Calu3 (cell line): ENCODE data around the gene TNNI2. TPM values are rescaled to one million over a fixed set of nuclear protein-coding genes. Genes with fewer than 3 reads are reported as not detected.

ENCODE experiments used
- BruUV-seq: library from RNA; stranded (reverse); fragments of 400-500 nt; replicated peaks from 2 replicates; lab custom pipeline; 2021; lab: Mats Ljungman, UMichigan
- CTCF ChIA-PET: fragments of 300-600 bp; sonication (Branson Sonifier 250); formaldehyde crosslinking; loops from one replicate; lab custom pipeline; 2022; ENCODE audit warnings: antibody characterized with exemption; lab: Charles Lee
- DNase-seq: peaks from one replicate; pipeline ENCODE4 v3.0.0; 2022
- H3K27ac Mint-ChIP-seq: one replicate; pipeline ENCODE4 v1.8.0; 2022; ENCODE audit warnings: mixed read lengths; ENCODE audit not compliant: unreplicated experiment
- H3K27me3 Mint-ChIP-seq: one replicate; pipeline ENCODE4 v1.8.0; 2022; ENCODE audit warnings: mixed read lengths; ENCODE audit not compliant: unreplicated experiment
- H3K36me3 Mint-ChIP-seq: one replicate; pipeline ENCODE4 v1.8.0; 2022; ENCODE audit warnings: mild to moderate bottlenecking, moderate library complexity, mixed read lengths; ENCODE audit not compliant: insufficient read depth, unreplicated experiment
- H3K4me1 Mint-ChIP-seq: one replicate; pipeline ENCODE4 v1.8.0; 2022; ENCODE audit warnings: mild to moderate bottlenecking, low read depth, mixed read lengths; ENCODE audit not compliant: unreplicated experiment
- H3K4me3 Mint-ChIP-seq: one replicate; pipeline ENCODE4 v1.8.0; 2022; ENCODE audit warnings: mild to moderate bottlenecking, low read depth, moderate library complexity, mixed read lengths; ENCODE audit not compliant: unreplicated experiment
- H3K9me3 Mint-ChIP-seq: one replicate; pipeline ENCODE4 v1.8.0; 2022; ENCODE audit warnings: low read depth, mixed read lengths; ENCODE audit not compliant: unreplicated experiment
- intact Hi-C: fragments of 100-400 bp; cut with micrococcal nuclease; formaldehyde crosslinking; loops from one replicate; pipeline ENCODE4 v1.10.0; 2022; ENCODE audit not compliant: unreplicated experiment
- total RNA-seq: library from RNA; stranded (reverse); gene quantifications from 2 replicates; pipeline ENCODE4 v1.2.3, GENCODE V29; 2022
- TF ChIP-seq, protein P1 (sequence below): fragments of 200-600 bp; IDR thresholded peaks from one replicate; pipeline ENCODE4 v1.8.0; 2022; ENCODE audit warnings: antibody characterized with exemption; ENCODE audit not compliant: unreplicated experiment

TNNI2 gene
- total RNA-seq, 1 experiment from 2014 or later, result 1.3 TPM

DNA sequence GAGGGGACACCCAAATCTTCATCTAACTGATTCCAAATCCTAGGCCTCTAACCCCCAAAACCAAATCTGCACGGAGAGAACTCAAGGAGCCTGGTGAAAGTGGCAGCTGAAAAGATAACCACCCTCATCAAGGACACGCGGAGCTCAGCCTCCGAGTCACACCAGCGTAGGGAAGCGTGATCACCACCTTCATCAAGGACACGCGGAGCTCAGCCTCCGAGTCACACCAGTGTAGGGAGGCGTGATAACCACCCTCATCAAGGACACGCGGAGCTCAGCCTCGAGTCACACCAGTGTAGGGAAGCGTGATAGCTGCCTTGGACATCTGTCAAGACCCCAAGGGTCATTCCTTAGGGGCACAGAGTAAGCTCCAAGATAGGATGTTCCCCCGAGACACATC, 33.3 kb upstream of the TNNI2 start:
- Mint-ChIP-seq H3K9me3 (no peaks in the 10 kb centered on the region), H3K27ac (no peak overlapping the region), H3K27me3 (peaks cover 13% of the 10 kb centered on the region), H3K36me3 (no peaks in the 10 kb centered on the region), H3K4me1 (no peaks in the 10 kb centered on the region), H3K4me3 (no peak overlapping the region)
- CTCF ChIA-PET, result no interaction called here
- TF ChIP-seq, protein P1, sequence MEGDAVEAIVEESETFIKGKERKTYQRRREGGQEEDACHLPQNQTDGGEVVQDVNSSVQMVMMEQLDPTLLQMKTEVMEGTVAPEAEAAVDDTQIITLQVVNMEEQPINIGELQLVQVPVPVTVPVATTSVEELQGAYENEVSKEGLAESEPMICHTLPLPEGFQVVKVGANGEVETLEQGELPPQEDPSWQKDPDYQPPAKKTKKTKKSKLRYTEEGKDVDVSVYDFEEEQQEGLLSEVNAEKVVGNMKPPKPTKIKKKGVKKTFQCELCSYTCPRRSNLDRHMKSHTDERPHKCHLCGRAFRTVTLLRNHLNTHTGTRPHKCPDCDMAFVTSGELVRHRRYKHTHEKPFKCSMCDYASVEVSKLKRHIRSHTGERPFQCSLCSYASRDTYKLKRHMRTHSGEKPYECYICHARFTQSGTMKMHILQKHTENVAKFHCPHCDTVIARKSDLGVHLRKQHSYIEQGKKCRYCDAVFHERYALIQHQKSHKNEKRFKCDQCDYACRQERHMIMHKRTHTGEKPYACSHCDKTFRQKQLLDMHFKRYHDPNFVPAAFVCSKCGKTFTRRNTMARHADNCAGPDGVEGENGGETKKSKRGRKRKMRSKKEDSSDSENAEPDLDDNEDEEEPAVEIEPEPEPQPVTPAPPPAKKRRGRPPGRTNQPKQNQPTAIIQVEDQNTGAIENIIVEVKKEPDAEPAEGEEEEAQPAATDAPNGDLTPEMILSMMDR, result no peak
- no TSS peak for BruUV-seq
- intact Hi-C loops, result no loop called here
- DNase-seq, result no peak

DNA sequence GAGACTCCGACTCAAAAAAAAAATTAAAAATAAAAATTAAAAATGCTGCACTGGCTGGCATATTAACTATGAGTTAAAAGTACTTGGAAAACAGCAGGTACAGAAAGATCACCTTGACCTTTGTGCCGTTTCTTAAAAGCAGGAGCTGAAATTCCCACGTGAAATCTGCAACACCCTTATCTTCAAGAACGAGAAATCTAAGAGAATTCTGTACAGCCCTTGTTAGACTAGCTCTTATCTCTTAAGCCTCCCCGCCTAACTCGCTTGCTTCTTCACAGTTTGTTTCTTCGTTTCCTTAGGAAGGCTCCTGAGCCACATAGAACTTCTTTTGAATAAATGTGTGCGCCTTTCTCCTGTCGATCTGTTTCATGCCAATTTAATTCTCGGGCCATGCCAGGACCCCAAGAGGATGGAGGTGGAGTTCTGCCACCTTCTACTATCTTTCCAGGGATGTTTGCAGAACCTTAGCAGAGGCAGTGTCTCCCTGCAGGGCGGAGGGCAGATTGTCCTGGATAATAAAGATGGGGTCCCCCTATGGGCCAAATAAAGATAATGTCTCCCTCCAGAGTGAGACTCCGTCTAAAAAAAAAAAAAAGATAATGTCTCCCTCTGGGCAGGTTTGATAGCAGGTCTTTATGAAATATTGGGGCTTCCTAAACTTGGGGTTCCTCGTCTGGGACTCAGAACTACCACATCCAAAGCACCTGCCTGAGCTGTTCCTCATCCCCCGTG, 31.4 kb upstream of the TNNI2 start:
- H3K36me3 Mint-ChIP-seq, result no peaks in the 10 kb centered on the region
- H3K4me3 Mint-ChIP-seq, result no peak overlapping the region
- peaks cover 13% of the 10 kb centered on the region for H3K27me3 Mint-ChIP-seq
- BruUV-seq, result no TSS peak
- no peaks in the 10 kb centered on the region for H3K9me3 Mint-ChIP-seq
- no peaks in the 10 kb centered on the region for H3K4me1 Mint-ChIP-seq
- no peak for DNase-seq
- no peak overlapping the region for H3K27ac Mint-ChIP-seq
- TF ChIP-seq, protein P1, result no peak
- intact Hi-C loops, result no loop called here
- CTCF ChIA-PET, result no interaction called here

DNA sequence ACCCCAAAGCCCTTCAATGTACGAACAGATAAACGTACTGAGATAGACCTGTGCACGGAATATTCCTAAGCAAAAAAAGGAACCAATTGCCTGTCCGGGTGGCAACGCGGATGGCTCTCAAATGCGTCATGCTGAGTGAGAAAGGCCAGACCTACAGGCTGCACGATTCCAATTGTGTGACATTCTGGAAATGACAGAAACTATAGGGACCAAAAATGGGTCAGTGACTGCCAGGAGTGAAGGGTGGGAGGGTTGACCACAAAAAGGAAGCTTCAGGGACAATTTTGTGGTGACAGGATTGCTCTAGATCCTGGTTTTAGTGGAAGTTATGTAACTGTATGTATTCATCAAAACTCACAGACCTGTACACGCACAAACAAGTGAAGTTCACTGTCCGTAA, 28.0 kb upstream of the TNNI2 start:
- Mint-ChIP-seq H3K4me1 (no peaks in the 10 kb centered on the region), H3K9me3 (no peaks in the 10 kb centered on the region), H3K36me3 (no peaks in the 10 kb centered on the region), H3K4me3 (no peak overlapping the region), H3K27me3 (no peaks in the 10 kb centered on the region), H3K27ac (no peak overlapping the region)
- BruUV-seq, result no TSS peak
- intact Hi-C loops, result no loop called here
- no peak for DNase-seq
- CTCF ChIA-PET, result no interaction called here
- TF ChIP-seq, protein P1, result no peak

DNA sequence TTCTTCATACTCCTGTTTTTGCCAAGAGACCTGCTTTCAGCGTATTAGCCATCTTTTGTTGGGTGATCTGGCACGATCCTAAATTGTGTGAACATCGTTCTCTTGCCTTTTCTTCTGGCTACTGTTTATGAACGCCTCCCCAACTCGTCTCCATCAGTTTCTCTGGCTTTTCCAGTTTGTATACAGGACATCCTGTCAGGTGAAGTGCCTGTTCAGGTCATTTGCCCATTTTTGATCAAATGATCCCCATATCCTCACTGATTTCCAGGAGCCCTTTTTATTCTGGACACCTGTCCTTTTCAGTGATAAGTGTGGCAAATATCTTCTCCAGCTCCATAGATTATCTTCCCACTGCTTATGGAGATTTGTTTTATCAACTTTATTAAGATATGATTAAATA, 26.5 kb upstream of the TNNI2 start:
- CTCF ChIA-PET, result no interaction called here
- no peak overlapping the region for H3K4me3 Mint-ChIP-seq

More for the DNA sequence above, 26.5 kb upstream of the TNNI2 start:
- TF ChIP-seq, protein P1, result no peak
- Mint-ChIP-seq H3K4me1 (no peaks in the 10 kb centered on the region), H3K36me3 (no peaks in the 10 kb centered on the region), H3K27me3 (no peaks in the 10 kb centered on the region), H3K27ac (no peak overlapping the region), H3K9me3 (no peaks in the 10 kb centered on the region)
- no TSS peak for BruUV-seq
- intact Hi-C loops, result no loop called here
- no peak for DNase-seq
